ENCODE data around the gene KIF6.

The KIF6 gene

DNA sequence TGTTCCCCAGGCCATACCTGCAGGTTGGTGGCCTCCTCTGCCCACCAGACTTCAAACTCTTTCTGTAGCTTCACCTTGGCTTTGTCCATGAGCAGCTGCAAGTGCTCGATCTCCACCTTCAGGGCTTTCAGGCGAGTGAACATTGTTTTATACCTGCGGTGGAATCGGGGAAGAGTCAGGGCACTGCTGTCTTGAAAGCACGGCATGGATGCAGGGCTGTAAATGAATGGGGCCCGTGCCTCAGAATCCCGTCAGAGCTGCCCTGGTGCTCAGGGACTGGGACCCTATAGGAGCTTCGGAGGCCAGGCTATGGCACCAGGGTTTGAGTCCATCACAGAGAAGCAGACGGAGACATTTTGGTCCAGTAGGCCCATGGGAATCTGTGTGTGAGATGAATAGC, 364.8 kb downstream of the KIF6 start:
- no peak for DNase-seq (ENCODE audit: low read depth in 3 of 3, low spot score in 1 of 3)

- DNase-seq (ENCODE audit: low read depth in 3 of 3, low spot score in 1 of 3) = no peak
Observed at GRCh38 chr6:39357998-39358686, 367.1 kb downstream of the KIF6 start.

- no peak for DNase-seq (ENCODE audit: low read depth in 3 of 3, low spot score in 1 of 3)
Observed at GRCh38 chr6:39353698-39354315, 371.4 kb downstream of the KIF6 start.

GRCh38 chr6:39350723-39351505, 374.3 kb downstream of the KIF6 start:
- DNase-seq (ENCODE audit: low read depth in 3 of 3, low spot score in 1 of 3) = no peak

GRCh38 chr6:39348740-39349139, 376.5 kb downstream of the KIF6 start:
- no peak for DNase-seq (ENCODE audit: low read depth in 3 of 3, low spot score in 1 of 3)

DNA sequence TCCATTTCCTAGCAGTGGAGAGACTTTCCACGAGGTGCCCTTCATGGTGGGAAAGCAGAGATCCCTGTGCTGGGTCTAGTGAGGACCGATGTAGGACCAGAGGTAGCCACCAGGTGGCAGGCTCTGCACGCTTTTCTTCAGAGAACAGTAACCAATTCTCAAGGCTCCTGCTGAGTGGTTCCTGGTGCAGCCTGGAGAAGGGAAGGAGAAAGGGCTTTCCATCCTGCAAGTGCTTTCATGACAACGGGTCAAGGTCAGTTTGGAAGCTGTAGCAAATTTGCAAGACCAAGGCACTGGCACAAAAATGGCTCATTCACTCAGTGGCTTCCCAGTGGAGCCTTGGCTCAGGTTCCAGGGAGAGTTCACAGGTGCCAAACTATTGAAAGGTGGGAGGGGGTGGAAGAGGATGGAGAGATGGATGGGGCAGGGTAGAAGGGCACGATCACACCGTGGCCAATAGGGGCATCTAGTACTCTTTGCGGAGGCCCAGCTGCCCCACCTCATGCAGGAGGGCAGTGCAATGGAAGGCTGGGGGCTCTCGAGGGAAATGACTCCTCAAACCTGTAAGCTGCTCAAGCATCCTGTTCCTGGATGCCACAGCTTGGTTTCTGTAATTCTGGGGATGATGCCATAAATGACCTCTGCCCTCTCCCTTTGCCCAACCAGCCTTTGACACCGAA, 377.2 kb downstream of the KIF6 start:
- DNase-seq (ENCODE audit: low read depth in 3 of 3, low spot score in 1 of 3) = peak in 2 of 3 donors; percentile 9 to 46

DNA sequence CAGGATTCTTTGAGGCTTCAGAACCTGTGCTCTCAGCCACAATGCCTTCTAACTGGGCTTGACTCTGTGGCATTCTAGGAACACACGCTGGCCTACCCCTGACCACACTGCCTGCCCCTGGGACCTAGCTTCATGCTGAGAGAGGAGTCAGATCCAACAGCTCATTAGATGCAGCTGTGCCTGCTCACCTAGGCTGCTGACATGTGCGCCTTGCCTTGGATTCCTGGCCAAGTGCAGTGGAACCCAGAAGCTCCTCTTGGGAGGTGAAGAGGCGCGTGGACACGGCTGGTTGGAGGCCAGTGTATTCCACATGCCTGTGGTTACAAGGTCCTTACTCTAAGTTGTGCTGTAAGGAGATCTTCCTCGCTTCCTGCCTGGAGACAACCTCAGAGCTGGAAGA, 378.0 kb downstream of the KIF6 start:
- no peak for DNase-seq (ENCODE audit: low read depth in 3 of 3, low spot score in 1 of 3)

DNA sequence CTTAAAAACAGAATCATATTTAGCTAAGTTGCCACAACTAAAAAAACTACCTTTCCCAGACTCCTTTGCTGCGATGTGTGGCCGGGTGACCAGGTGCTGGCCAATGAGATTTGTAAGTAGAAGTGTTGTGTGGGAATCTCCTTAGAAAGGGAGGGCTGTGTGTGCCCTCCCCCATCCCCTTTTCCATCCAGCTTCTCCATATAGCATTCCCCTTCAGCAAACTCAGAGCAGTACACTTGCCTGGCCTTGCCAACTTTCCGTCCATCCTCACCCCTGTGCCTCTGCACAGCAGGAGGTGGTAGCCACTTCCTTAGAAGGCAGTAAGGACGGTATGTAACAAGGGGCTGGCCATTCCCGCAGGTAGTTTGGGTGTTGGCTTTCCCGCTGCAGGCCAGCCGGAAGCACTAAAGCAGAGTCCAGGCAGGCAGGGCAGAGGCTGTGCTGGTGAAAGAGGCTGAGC, 380.4 kb downstream of the KIF6 start:
- no peak for DNase-seq (ENCODE audit: low read depth in 3 of 3, low spot score in 1 of 3)

DNA sequence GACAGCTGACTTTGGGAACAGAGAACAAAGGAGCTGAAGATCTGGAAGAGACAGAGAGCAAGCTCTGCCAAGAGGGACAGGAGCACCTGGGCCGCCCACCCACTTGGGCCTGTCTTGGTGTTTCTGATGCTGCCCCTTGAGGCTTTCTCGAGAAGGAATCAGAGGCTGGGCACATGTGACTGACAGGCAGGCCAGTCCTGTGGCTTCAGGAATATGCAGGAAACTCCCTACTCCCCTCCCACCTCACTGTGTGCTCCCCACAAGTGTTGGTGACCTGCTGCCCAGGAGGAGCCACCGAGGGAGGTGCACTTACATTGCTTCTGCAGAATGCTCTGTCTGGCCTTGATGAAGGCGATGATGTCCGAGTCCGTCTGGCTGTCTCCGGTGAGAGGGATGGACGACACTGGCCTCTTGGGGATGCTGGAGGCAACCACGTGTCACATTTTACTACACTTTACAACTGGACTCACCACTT, 381.8 kb downstream of the KIF6 start:
- DNase-seq (ENCODE audit: low read depth in 3 of 3, low spot score in 1 of 3) = no peak

DNA sequence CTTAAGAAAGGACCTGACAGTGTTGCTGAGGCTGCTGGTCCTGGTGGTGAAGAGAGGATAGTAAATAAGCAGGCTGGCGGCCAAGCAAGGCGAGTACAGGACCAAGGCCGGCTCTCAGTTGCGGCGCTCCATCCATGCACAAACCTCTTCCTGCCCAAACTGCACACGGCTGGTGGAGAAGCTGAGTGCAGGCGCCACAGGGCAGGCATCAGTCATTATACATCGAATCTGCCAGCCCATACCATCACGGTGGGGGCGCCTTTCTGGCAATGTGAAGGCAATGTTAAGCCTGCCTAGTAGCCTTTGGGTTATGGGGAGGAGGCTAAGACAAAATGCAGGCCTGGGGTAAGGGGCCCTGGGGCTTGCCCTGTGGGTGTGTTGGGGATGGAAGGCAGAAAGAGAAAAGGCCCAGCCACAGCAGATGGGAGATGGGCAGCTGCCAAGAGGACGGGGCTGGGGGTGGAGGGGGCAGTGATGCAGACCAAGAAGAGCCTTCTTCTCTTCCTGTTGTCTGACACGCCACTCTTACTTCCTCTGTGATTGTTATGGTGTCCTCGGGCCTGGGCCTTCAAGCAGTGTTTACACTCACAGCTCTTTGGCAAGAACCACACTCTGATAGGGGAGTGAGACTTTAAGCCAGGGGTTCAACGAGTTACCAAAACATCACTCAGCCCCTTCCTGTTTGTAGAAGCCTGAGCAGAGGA, 382.4 kb downstream of the KIF6 start:
- no peak for DNase-seq (ENCODE audit: low read depth in 3 of 3, low spot score in 1 of 3)

DNA sequence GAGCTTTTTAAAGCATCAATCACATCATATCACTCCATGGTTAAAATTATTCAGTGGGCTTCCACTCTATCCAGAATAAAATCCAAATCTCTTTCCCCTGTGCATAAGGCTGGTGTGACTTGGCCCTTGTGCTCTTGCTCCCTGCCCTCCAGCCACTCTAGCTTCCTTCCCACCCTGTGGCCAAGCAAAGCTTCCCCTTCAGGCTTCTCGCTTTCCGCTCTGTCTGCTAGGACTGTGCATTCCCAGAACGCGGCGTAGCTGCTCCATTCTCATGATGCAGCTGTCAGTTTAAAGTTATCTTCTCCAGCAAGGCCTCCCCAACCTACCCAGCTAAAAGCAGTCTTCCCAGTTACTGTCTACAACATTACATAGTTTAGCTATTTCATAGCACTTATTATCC, 383.3 kb downstream of the KIF6 start:
- DNase-seq (ENCODE audit: low read depth in 3 of 3, low spot score in 1 of 3) = no peak

GRCh38 chr6:39341352-39341751, 383.9 kb downstream of the KIF6 start:
- DNase-seq (ENCODE audit: low read depth in 3 of 3, low spot score in 1 of 3) = no peak

DNA sequence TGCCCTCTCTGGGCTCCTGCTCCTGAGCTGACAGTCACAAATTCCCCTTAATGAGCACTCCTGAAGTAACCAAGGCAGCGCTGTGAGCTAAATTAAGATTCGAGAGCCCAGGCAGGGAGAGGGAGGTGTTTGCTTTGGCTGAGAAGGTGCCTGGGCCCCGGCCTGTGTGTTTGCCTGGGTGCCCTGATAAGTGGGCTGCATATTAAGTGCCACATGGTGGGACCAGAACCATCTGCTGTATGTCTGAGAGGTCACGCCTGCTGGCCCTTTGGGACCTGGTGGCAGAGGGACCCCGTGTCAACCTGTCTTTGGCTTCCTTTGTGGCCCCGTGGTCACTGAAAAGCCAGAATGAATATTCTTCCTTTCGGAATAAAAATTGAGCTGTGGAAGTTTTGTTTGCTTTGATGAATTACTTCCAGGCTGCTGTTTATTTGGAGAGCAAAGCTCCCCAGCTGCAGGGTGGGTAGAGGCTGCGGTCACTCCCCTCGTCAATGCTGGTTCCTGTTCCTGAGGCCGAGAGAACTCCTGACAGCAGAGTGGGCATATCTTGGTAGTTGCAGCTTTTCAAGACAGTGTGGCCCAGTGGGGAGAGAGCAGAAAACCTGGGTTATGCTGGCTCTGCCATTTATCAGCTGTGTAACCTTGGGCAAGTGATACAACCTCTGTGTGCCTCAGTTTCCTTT, 385.2 kb downstream of the KIF6 start:
- no peak for DNase-seq (ENCODE audit: low read depth in 3 of 3, low spot score in 1 of 3)

- no peak for DNase-seq (ENCODE audit: low read depth in 3 of 3, low spot score in 1 of 3)
Observed at GRCh38 chr6:39339096-39339867, 385.9 kb downstream of the KIF6 start.

- no peak for DNase-seq (ENCODE audit: low read depth in 3 of 3, low spot score in 1 of 3)
Observed at GRCh38 chr6:39338397-39338796, 386.8 kb downstream of the KIF6 start.

- DNase-seq (ENCODE audit: low read depth in 3 of 3, low spot score in 1 of 3) = no peak
Observed at GRCh38 chr6:39335780-39336545, 389.2 kb downstream of the KIF6 start.

DNA sequence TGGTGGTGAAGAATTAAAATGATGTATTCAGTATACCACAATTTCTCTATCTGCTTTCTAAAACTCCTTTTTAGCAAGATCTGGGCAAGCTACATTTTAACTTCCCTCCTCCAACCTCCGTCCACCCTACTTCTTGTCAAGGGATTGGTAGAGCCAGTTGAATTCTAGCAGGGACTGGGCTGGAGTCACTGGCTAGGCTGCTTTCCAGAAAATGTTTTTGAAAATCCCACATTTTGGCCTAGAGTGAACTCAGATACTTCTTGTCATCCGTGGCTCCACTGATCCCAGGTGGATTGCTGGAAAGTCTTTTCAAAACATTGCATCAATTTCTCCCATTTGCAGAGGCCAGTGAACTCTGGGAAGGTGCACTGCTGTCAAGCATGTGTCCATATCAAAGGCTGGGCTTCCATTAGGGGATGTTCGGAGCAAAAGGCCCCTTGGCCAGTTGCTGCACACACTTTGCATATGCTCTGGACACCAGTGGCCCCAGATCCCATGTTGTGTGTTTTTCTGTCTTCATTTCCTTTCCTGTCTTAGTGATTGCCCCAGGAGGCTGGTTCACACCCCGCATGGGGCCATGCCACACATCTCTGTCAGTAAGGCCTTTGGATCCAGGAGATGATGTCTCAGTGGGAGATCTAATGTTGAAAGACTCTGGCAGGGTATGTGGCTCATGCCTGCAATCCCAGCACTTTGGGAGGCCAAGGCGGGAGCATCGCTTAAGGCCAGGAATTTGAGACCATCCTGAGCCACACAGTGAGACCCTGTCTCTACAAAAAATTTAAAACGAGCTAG, 391.4 kb downstream of the KIF6 start:
- DNase-seq (ENCODE audit: low read depth in 3 of 3, low spot score in 1 of 3) = no peak

DNA sequence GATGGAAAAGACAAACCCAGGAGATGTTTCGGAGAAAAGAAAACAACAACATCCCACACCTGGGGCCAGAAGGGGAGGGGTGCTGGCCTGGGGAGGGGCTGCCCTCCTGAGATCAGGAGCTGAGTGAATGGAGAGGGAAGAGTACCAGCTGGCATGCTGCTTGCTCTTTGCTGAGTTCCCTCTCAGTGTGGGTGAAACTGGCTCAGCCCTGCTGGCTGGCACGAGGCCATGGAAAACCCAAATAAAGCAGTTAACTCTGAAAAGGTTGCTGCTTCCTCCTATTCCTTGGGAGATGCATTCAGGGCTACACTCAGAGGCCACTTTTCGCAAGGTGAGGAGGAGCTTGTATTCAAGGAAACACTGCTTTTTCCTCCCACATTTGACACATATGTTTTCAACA, 394.7 kb downstream of the KIF6 start:
- no peak for DNase-seq (ENCODE audit: low read depth in 3 of 3, low spot score in 1 of 3)
